Measurements from ENCODE around the gene TMEM179B.

- TF ChIP-seq, protein P1, sequence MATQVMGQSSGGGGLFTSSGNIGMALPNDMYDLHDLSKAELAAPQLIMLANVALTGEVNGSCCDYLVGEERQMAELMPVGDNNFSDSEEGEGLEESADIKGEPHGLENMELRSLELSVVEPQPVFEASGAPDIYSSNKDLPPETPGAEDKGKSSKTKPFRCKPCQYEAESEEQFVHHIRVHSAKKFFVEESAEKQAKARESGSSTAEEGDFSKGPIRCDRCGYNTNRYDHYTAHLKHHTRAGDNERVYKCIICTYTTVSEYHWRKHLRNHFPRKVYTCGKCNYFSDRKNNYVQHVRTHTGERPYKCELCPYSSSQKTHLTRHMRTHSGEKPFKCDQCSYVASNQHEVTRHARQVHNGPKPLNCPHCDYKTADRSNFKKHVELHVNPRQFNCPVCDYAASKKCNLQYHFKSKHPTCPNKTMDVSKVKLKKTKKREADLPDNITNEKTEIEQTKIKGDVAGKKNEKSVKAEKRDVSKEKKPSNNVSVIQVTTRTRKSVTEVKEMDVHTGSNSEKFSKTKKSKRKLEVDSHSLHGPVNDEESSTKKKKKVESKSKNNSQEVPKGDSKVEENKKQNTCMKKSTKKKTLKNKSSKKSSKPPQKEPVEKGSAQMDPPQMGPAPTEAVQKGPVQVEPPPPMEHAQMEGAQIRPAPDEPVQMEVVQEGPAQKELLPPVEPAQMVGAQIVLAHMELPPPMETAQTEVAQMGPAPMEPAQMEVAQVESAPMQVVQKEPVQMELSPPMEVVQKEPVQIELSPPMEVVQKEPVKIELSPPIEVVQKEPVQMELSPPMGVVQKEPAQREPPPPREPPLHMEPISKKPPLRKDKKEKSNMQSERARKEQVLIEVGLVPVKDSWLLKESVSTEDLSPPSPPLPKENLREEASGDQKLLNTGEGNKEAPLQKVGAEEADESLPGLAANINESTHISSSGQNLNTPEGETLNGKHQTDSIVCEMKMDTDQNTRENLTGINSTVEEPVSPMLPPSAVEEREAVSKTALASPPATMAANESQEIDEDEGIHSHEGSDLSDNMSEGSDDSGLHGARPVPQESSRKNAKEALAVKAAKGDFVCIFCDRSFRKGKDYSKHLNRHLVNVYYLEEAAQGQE (IDR thresholded peaks at IDR 0.05; ENCODE audit: insufficient read depth in 1 of 2, low read depth in 2 of 2, low read length in 2 of 2), result no peak
- no peak for TF ChIP-seq TAF1 (IDR thresholded peaks at IDR 0.05; ENCODE audit: borderline replicate concordance, insufficient read depth, low read length)
- no peak for TF ChIP-seq SIN3A (IDR thresholded peaks at IDR 0.05; ENCODE audit: borderline replicate concordance, insufficient read depth, low read length)
- no peak for TF ChIP-seq POLR2AphosphoS5 (IDR thresholded peaks at IDR 0.05; ENCODE audit: low read depth, low read length)
These were observed 39.6 kb upstream of the TMEM179B start for GRCh38 chr11:62747475-62748160.
